Measurements from ENCODE around the gene CACNA2D4. TPM values are rescaled to one million over a fixed set of nuclear protein-coding genes. Genes with fewer than 3 reads are reported as not detected.

CACNA2D4 gene
- total RNA-seq, 1 donor from 2014 or later = 0.83 TPM

DNA sequence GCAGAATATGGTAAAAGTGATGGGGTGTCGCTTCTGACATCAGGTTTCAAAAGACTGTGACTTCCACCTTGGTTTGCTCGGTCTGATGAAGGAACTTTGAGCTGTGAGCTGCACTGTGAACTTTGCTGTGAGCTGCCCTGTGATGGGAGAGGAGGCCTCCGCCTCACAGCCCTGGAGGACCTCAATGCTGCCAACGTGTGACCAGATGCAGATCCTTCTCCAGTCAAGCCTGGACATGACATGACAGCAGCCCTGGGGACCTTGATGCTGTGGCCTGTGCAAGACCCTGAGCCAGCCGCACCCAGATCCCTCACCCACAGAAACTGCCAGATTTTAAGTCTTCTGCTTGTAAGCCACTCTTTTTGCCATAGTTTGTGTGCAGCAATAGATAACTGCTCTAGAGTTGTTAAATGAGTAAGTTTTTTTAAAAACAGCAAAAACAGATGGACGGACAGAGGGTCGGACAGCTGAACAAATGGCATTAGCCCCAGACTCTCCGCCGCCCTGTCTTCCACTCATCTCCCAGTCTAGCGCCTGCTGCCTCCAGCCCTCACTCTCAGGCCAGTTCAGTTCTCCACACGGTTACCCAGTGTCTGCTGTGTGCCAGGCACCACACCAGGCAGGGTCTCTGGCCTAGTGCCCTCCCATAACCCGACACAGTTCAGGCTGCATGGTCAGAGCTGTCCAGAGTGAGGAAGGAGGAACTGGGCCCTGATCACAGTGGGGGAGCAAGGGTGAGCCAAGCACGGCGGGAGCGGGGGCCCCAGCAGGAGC, 111.2 kb downstream of the CACNA2D4 start:
- ATAC-seq = no peak
- no peak for DNase-seq (ENCODE audit: low spot score)

DNA sequence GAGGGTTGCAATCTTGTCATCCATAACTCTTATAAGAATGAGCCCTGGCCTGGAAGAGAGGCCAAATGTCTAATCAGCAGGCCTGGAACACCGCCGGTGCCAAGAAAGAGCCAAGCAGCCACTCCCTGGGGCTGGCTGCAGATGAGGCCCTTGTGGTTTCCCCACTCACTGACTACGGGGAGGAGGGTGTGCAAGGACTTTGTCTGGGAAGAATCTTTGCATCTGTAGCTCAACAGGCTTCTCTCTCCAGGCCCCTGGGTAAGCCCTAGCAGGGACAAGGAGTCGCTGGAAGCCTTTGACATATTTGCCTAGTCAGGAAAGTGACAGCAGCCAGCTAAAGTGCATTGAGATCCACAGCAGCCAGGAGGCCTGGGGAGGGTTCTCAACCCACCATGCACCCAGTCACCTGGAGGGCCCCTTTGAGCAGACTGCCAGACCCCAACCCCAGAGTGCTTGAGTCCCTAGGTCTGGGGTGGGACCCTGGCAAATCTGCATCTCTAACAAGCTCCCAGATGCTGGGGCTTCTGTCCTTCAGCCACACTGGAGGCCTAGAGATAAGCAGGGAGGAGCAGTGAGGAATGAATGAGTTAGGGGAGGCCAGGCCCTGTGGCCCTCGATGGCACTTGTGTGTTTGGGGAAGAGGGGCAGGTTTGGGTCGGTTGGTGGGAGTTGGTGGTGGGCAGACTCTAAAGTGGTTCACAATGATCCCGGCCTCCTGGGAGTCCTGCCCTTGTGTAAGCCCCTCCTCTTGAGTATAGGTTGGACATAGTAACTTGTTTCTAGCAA, 112.0 kb downstream of the CACNA2D4 start:
- ATAC-seq = no peak
- no peak for DNase-seq (ENCODE audit: low spot score)

DNA sequence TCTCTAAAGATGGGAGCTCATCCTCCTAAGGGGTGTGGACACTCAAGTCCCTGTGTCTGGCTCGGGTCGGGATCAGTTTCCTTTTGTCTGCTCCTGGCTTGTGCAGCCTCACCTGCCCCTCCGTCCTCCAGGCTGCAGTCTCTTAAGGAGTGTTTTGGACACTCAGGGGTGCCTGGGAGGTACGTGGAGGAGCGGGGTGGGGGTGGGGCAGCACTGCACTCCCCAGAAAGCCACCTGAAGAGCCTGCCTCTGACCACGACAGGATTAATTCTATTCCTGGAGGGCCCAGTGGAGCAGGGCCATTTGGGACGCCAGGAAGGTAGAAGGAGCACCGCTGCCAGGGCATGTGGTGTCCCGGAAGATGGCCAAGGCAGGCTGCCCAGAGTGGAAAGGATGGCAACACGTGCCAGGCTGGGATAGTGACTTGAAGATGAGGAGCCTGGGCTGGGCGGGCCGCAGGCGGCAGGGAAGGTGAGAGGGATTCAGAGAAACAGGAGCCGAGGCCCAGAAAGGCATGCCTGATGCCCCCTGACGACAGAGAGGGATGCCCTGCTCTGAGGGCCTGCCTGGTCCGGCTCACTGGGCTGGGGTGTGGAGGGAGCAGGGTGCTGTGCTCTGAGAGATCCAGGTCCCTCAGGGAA, 112.9 kb downstream of the CACNA2D4 start:
- no peak for DNase-seq (ENCODE audit: low spot score)
- ATAC-seq = no peak

DNA sequence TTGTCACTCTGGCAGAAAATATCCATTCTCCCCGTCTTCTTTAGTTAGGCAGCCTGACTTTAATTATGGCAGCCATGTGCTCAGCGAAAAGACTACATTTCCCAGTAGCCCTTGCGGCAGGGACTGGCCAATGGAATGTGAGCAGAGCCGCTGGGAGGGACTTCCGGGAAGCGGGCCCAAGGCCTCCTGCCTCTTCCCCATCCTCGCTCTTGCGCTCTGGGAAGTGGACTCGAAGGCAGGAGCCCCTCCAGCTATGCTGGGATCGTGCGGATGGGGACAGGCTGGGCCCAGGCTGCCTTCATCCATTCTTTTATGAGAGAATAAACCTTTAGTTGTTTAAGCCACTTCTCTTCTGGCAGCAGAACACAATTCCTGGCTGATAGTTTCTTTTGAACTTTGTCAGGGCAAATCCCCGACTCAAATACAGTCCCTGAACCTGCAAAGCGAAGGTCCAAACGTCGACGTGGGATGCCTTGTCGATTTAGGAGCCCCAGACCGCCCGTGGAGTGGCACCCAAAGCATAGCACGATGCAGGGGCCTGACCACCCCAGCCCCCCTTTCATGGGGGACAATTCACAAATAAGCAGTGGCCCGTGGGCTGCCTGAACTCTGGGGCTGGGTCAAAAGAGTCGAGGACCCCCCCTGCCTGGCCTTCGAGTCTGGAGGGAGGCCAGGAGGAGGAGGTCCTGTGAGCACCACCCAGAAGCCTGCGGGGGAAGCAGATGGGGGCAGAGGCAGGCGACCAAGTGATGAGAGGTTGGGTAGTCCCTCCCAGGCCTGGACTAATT, 113.7 kb downstream of the CACNA2D4 start:
- peak; percentile 82 for DNase-seq (ENCODE audit: low spot score)
- ATAC-seq = peak; percentile 89

DNA sequence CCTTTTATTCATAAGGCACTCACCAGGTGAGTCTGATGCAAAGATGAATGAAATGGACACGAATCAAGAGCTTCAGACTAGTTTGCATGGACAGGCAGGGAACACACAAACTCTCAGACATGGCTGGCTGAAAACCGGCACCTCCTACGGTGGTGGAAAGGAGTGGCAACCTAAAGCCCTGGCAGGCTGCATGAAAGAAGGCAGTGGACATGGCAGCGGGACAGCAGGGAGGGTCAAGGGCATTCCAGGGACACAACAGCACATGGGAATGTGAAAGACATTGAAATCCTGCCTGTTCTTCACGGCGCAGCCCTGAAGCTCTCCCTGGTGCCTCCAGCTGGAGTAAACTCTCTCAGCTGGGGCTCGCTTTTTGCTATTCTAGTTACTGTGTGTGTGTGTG, 114.7 kb downstream of the CACNA2D4 start:
- no peak for DNase-seq (ENCODE audit: low spot score)
- no peak for ATAC-seq

DNA sequence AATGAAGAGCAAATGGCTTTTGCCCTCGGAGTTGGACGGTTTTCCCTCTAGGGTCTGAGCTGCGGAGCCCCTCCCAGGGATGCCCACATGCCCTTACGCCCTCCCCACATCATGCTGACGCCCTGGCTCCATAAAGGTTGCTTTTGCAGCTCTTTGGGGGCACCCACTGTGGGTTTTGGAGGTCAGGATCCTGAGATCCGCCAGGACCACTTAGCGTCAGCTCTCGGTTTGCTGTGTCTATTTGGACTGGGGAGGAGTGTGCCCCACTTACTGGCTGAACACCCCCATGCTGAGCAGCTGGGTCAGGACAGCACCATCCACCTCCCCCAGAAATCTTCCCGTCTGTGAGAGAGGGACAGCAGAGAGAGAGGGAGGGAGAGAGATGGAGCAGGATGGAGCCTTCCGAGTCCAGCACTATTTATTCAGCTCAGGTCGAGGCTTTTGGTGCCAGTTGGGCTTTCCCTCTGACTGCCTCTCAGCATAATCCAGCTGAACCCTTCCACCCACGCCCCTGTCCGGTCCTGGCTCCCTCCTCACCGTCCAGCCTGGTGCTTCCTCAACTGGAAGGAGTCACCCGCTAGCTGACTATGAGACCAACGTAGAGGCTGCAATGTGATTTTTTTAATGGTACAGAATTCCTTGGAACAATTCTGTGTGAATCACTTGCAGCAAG, 117.0 kb downstream of the CACNA2D4 start:
- ATAC-seq = no peak
- DNase-seq (ENCODE audit: low spot score) = peak; percentile 37

DNA sequence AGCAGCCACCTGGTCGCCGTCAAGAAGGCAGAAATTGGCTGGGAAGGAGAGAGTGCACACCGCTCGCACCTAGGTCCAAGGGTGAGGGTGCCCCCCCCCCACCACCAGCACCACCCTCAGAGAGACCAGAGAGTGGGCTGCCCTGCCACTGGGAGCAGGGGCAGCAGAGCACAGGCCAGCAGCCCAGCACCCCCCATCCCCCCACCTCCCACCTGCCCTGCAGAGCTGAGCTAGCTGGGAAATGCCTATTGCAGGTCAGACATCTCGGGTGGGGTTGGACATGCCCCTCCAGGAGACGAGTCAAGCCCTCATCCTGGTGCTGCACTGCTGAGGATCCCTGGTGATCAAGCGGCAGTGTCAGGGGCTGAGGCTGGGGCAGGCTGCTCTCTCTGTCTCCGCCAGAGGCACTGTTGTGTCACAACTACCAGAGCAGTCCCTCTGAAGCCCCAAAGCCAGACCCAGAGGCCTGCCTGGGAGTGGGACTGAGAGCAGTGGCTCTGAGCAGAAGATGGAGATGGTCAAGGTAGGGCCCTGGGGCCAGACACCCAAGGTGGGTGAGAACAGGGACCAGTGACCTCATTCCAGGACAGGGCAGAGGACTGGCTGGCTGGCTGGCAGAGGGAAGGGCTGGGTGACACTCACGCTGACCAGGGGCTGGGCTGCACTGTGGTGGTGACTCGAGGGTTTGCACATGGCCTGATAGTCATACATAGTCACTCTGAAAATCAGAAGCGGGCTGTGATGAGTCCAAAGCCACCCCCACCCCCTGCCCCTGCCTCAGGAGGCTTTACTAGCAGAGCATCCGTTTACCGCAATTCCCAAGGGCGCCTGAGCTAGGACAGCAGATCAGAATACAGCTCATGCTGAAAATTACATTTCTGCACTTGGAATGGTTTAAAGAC, 117.8 kb downstream of the CACNA2D4 start:
- ATAC-seq (peak; percentile 15), DNase-seq (ENCODE audit: low spot score) (peak; percentile 60)

DNA sequence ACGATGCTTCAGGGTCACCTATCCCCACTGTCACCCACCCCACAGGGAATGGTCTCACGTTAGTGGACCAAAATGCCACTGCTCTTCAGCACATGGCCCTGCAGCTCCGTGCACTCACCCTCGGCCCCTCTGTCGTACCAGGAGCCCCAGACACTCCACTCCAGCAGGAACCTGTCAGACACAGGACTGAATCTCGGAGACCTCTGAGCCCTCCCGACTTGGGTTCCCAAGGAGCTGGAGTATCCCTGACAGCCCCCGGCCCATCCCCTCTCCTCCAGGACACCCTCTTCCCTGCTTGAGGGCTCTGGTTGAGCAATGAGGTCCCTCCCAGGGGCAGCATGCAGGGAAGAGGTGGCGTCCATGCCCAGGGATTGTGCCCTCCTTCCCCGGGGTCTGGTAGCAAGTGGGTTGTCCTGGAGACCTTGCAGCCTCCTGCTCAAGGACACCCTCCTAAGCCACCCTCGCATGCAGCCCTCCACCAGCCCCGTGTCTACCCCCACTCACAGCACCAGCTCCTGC, 118.5 kb downstream of the CACNA2D4 start:
- DNase-seq (ENCODE audit: low spot score) (peak; percentile 44), ATAC-seq (no peak)

DNA sequence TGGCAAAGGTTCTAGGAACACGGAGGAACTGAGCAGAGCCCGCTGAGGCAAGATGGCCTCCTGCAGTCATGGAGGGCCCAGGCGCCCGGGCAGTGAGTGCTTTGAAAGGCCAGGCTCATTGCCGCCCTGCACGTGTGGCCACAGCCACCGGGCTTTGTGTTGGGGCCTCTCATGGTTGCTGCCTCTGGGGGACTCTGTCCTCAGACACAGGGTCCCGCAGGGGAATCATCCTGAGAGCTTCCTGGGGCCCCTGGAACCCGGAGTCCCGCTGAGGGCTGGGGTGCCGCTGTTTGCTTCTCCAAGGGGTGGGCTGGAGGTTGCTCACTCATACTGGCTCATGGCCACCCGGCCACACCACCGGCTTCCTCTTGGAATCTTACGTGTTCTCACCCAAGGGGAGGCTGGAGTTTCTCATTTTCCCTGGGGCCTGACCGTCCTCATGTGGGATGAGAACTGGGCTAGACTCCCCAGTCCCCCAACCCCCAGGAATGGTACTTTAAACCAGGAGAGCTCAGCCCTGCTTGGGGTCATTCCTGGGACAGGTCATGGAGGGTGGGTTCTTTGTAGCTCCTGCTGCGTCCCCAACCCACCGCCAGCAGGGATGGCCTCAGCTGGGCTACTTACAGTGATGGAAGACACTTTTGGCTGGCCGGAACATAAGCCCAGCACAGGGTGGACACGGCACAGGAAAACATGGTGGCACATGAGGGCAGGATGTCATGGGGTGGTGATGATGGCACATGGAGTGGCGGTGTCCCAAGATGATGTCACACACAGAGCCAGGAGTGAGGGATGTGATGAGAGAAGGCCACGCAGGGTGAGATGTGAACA, 119.2 kb downstream of the CACNA2D4 start:
- peak; percentile 45 for DNase-seq (ENCODE audit: low spot score)
- no peak for ATAC-seq

DNA sequence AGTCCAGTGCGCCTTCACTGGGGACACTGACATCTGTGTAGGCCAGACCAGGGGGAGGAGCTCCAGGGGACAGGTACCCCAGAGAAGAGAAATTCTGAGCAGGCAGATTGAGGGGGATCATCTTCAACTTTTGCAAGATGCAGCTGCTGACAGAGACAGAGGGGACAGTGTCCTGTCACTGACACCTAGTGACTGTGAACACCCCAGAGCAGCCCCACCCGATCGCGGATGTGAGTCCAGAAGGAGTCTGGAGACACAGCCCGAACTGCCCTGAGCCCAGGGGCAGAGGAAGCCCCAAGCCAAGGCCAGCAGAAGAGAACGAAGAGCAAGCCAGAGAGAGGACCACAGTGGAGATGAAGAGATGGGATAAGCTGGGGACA, 119.8 kb downstream of the CACNA2D4 start:
- ATAC-seq (no peak), DNase-seq (ENCODE audit: low spot score) (no peak)

DNA sequence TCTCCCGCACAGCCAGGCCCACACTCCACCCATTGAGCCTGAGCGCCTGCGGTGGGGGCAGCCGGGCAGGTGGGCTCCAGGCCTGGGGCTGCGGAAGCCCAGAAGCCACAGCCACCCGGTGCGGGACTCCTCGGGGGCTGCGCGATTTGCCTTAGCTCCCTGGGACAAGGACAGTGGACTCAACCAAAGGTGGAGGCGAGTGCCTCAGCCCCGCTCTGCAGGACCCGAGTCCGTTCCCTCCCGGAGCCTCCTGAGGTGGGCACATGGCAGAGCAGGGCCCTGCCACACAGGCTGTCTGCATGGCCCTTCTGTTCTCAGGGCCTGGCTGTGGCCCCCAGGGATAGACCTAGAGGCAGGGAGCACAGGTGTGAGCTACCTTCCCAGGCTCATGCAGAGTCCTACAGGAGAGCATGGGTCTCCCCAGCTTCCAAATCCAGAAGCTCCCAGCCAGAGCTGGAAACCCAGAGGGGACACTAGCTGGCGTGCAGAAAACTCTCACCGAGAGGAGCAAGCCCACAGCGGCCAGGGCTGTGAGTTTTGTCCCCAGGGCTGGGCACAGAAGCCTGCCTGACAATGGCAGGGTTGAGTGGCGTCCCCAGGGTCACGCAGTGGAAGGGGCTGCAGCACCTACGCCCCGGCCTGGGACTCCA, 120.3 kb downstream of the CACNA2D4 start:
- no peak for DNase-seq (ENCODE audit: low spot score)
- no peak for ATAC-seq

DNA sequence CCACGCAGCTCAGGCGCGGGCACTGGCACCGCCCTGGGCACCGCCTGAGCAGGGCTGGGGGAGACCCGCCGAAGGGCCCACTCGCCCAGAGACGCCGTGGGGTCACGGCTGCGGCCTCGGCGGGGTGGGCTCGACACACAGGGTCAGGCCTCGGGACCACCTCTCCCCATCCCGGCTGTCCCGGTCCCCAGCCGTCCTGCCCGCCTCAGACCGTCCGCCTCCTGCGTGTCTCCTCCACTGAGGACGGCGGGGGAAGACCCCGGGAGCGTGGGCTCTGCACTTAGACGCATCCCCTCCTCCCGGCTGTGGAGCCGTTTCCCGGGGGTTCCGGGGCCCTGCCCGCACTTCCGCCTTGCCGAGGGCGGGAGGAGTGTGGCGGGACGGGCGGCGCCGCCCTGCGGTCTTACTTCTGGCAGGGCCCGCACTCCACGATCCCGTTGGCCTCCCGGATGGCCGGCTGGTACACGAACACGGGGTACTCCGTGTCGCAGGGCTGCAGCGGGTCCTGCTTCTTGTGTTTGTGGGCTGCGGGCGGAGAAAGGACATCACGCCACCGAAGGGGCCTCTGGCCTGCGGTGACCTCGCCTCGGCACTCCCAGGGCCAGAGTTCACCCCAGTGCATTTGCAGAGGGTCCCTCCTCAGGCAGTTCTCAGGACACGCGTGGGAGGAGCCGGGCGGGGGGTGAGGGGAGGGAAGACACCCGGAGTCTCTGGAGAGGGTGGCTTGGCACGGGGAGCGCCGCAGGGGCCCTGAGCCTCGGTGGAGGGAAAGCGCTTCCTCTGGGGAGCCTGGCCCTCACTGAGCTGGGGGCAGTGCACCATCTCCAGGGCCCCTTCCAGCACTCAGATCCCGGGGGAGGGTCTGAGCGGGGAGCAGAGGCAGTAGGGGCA, 121.2 kb downstream of the CACNA2D4 start:
- ATAC-seq (peak; percentile 48), DNase-seq (ENCODE audit: low spot score) (peak; percentile 70)

DNA sequence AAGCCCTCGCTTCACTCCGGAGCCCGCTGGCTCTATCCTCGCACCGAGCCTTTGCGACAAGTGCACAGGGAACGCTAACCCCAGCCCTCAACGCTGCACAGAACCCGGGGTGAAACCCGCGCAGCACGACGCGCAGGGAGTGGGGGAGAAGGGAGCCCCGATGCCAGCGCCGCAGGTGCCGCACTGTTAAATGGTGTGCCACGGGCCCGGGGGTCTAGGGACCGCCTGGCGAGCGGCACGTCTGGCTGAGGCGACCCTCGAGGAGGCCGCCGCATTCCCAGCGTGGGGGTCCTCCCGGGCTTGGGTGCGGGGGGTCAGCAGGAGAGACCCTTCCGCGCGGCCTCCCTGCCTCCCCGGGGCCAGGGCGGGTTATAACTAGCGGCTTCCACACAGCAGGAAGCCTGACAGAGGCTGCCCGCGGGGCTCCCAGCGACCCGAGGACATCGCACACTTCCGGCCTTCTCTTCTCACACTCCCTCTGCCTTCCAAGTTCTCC, 121.9 kb downstream of the CACNA2D4 start:
- DNase-seq (ENCODE audit: low spot score) (peak; percentile 62), ATAC-seq (peak; percentile 43)

DNA sequence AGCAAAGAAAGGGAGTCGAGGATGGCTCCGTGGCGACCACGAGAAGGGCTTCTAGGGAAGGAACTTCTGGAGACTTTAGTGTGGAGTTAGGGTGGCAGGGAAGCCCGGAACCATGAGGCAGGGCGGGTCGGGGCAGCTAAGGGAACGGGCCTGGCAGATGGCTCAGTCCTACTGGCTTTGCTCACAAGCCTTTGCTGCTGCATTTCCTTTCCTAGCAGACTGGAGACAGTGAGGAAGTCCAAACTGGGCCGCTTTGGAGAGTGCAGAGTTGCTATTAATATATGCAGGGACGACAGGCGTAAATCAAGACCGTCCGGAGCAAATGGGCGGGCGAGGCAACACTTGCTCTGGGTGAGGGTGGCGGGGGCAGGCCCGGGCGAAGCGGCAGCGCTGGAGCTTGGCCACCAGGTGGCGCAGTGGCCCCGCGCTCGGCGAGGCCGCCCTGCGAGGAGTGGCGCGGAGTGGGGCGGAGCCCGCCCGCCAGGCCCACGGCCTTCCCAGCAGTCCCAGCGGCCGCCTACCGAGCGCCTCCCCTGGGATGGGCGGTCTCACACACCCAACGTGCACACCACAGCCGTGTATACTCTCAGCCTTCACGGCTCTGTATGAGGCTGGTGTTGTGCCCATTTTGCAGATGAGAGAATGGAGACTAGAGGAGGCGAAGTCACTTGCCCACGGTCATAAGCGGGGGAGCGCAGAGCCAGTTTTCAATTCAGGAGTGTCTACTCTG, 122.5 kb downstream of the CACNA2D4 start:
- ATAC-seq (peak; percentile 90), DNase-seq (ENCODE audit: low spot score) (peak; percentile 94)

DNA sequence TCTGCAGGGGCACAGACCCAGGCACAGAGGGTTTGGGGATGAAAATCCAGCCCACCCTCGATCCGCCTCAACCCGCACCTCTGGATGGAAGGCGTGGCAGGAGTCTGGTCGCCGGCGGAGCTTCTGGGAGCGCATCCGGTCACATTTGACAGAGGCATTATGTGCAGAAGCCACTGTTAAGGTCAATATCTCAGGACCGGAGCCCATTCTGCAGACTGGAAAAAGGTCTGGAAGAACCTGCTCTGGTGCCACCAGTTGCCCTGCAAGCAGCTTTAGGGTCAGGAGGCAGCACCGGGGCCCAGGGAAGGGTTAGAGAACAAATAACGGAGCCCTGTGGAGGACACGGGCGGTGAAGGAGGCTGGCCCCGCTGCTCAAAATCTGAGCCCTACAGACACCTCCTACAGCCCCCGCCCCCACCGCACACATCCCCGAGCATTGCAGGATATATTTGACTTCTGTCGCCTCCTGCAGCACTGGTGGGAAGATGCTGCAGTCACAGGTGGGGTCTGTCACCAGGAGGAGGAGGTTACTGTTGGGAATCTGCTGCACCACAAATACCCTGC, 123.1 kb downstream of the CACNA2D4 start:
- ATAC-seq (no peak), DNase-seq (ENCODE audit: low spot score) (peak; percentile 50)

Data from left lobe of liver (tissue), 2 donors.